Gastroesophageal sphincter (tissue), 3 donors: ENCODE data around the gene IPO11.

Experiments used
- POLR2AphosphoS5 ChIP-seq: sonication (generic); formaldehyde crosslinking; IDR thresholded peaks from one replicate; pipeline ENCODE4 v1.6.1; 2017; ENCODE audit warnings: antibody characterized with exemption
- TF ChIP-seq, protein P1 (sequence below), 4 experiments: fragments of 200-600 bp in 2 of 4; fragments of 450-650 bp in 2 of 4; sonication (generic) in 1 of 4; IDR thresholded peaks; one replicate each; pipeline ENCODE4 v1.5.1; 2017 to 2019; ENCODE audit warnings: antibody characterized with exemption in 4 of 4, mild to moderate bottlenecking in 2 of 4, moderate library complexity in 2 of 4

DNA sequence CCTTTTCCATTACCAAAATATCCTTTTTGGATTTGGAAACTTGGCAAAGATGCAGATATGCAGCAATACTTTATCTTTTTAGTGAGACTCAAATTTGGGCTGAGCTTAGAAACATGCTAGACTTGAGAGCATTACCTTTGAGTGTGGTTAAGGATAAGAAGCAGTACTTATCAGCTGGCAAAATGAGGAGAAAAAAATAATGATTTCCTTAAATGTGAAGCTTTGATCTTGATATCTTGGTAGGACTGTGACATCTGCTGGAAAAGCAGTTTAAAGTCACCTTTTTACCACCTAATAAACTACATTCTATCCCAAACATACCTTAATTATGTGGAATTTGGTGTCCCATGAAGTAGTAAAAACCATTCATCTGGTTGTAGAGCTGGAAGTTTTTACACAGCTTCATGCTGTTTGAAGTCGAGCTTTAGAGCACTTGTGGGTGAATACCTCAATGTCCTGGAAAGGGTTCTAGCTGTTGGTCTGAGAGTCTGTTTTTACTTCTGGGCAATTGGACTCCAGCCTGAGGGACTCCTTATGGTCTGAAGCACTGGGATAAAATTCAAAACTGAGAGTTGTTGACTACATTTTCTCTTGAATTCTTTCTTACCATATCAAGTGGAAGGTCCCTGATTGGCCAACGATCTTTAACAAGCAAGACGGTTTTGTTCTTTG lies 219.5 kb downstream of the IPO11 start:
- TF ChIP-seq, protein P1, sequence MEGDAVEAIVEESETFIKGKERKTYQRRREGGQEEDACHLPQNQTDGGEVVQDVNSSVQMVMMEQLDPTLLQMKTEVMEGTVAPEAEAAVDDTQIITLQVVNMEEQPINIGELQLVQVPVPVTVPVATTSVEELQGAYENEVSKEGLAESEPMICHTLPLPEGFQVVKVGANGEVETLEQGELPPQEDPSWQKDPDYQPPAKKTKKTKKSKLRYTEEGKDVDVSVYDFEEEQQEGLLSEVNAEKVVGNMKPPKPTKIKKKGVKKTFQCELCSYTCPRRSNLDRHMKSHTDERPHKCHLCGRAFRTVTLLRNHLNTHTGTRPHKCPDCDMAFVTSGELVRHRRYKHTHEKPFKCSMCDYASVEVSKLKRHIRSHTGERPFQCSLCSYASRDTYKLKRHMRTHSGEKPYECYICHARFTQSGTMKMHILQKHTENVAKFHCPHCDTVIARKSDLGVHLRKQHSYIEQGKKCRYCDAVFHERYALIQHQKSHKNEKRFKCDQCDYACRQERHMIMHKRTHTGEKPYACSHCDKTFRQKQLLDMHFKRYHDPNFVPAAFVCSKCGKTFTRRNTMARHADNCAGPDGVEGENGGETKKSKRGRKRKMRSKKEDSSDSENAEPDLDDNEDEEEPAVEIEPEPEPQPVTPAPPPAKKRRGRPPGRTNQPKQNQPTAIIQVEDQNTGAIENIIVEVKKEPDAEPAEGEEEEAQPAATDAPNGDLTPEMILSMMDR (IDR thresholded peaks at IDR 0.05): no peak
- no peak for TF ChIP-seq POLR2AphosphoS5
